ENCODE measurements around the gene GTF3C4.
A peak's percentile ranks its signal among the peaks of the same experiment; 100 is the strongest.
"Not testable (repeated sequence)": the region's sequence is repeated elsewhere in the genome, so short reads cannot be mapped to it uniquely, and the experiment has no call there.

Gene GTF3C4

GRCh38 chr9:132708769-132709430 is 38.6 kb downstream of the GTF3C4 start:
- no peaks in the 10 kb centered on the region for H3K79me1 ChIP-seq (replicated peaks; ENCODE audit: low read length, poor library complexity, severe bottlenecking)
- WGBS = 90% methylated on average over 23 of the region's 23 CpGs

GRCh38 chr9:132710333-132710732 is 40.1 kb downstream of the GTF3C4 start:
- Histone ChIP-seq H3K4me1 (ENCODE audit: control insufficient read depth, insufficient read depth, low read depth, low read length) (no peaks in the 10 kb centered on the region), H3K9me3 (ENCODE audit: control insufficient read depth, low read length) (no peaks in the 10 kb centered on the region), H3K4ac (ENCODE audit: low read depth in 1 of 2, low read length in 2 of 2) (no peak overlapping the region), H3K36me3 (ENCODE audit: control insufficient read depth in 1 of 2, insufficient read depth in 2 of 2, low read depth in 1 of 2, low read length in 2 of 2) (no peaks in the 10 kb centered on the region), H2BK15ac (ENCODE audit: low read depth, poor library complexity, severe bottlenecking) (no peak overlapping the region), H4K8ac (ENCODE audit: low read length) (no peak overlapping the region), H3K27me3 (ENCODE audit: control insufficient read depth in 1 of 2, insufficient read depth in 1 of 2, low read length in 2 of 2) (peaks cover 6 to 33% of the 10 kb centered on the region in 2 experiments), H2BK120ac (ENCODE audit: low read depth, low read length) (no peak overlapping the region), H2AK5ac (ENCODE audit: low read length, severe bottlenecking) (no peak overlapping the region), H2BK5ac (ENCODE audit: low read depth, low read length, poor library complexity, severe bottlenecking) (no peak overlapping the region), H3K23ac (ENCODE audit: low read length in 2 of 2) (peak overlapping the region in 1 of 2 experiments; percentile 83), H3K79me1 (replicated peaks; ENCODE audit: low read length, poor library complexity, severe bottlenecking) (no peaks in the 10 kb centered on the region), H3K4me3 (ENCODE audit: insufficient read depth in 1 of 2, low read depth in 1 of 2, low read length in 2 of 2) (no peak overlapping the region), H2BK12ac (ENCODE audit: low read length in 2 of 2) (no peak overlapping the region), H3K27ac (ENCODE audit: low read length, poor library complexity, severe bottlenecking) (no peak overlapping the region), H3K18ac (ENCODE audit: low read depth in 1 of 2, low read length in 2 of 2) (no peak overlapping the region), H4K91ac (ENCODE audit: low read length) (no peak overlapping the region), H3K9ac (ENCODE audit: low read length) (no peak overlapping the region), H3K4me2 (ENCODE audit: low read length, poor library complexity, severe bottlenecking) (no peak overlapping the region), H3K14ac (ENCODE audit: low read length in 2 of 2) (no peak overlapping the region), H2AFZ (ENCODE audit: low read depth, low read length) (no peak overlapping the region)
- 89% methylated on average over 5 of the region's 6 CpGs for WGBS
- no peak for DNase-seq

More at GRCh38 chr9:132708769-132709430, 38.6 kb downstream of the GTF3C4 start:
- Histone ChIP-seq H3K23ac (ENCODE audit: low read length in 2 of 2) (no peak overlapping the region), H3K4ac (ENCODE audit: low read depth in 1 of 2, low read length in 2 of 2) (no peak overlapping the region), H3K9me3 (ENCODE audit: control insufficient read depth, low read length) (no peaks in the 10 kb centered on the region), H3K27ac (ENCODE audit: low read length, poor library complexity, severe bottlenecking) (no peak overlapping the region), H2AFZ (ENCODE audit: low read depth, low read length) (no peak overlapping the region), H3K4me2 (ENCODE audit: low read length, poor library complexity, severe bottlenecking) (no peak overlapping the region), H2BK15ac (ENCODE audit: low read depth, poor library complexity, severe bottlenecking) (no peak overlapping the region), H2BK5ac (ENCODE audit: low read depth, low read length, poor library complexity, severe bottlenecking) (no peak overlapping the region), H3K18ac (ENCODE audit: low read depth in 1 of 2, low read length in 2 of 2) (no peak overlapping the region), H3K14ac (ENCODE audit: low read length in 2 of 2) (no peak overlapping the region), H3K27me3 (ENCODE audit: control insufficient read depth in 1 of 2, insufficient read depth in 1 of 2, low read length in 2 of 2) (peaks cover 6 to 34% of the 10 kb centered on the region in 2 experiments), H2AK5ac (ENCODE audit: low read length, severe bottlenecking) (no peak overlapping the region), H3K4me1 (ENCODE audit: control insufficient read depth, insufficient read depth, low read depth, low read length) (no peaks in the 10 kb centered on the region), H2BK120ac (ENCODE audit: low read depth, low read length) (no peak overlapping the region), H4K91ac (ENCODE audit: low read length) (no peak overlapping the region), H3K4me3 (ENCODE audit: insufficient read depth in 1 of 2, low read depth in 1 of 2, low read length in 2 of 2) (no peak overlapping the region), H4K8ac (ENCODE audit: low read length) (no peak overlapping the region), H3K9ac (ENCODE audit: low read length) (no peak overlapping the region), H2BK12ac (ENCODE audit: low read length in 2 of 2) (no peak overlapping the region), H3K36me3 (ENCODE audit: control insufficient read depth in 1 of 2, insufficient read depth in 2 of 2, low read depth in 1 of 2, low read length in 2 of 2) (no peaks in the 10 kb centered on the region)
- no peak for DNase-seq

DNA sequence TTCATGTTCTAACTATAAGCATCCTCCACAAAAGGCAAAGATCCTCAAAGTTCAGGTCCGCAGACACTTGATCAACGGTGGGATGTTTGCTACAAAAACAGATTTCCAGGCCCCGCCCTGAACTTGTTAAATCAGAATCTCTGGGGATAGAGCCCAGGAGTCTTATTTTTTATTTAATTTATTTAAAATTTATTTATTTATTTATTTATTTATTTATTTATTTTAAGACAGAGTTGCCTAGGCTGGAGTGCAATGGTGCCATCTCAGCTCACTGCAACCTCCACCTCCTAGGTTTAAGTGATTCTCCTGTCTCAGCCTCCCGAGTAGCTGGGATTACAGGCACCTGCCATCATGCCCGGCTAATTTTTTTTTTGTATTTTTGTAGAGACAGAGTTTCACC is 40.9 kb downstream of the GTF3C4 start:
- not testable (repeated sequence) for DNase-seq; H3K18ac ChIP-seq (ENCODE audit: low read depth in 1 of 2, low read length in 2 of 2); H3K9ac ChIP-seq (ENCODE audit: low read length); H3K14ac ChIP-seq (ENCODE audit: low read length in 2 of 2); H3K36me3 ChIP-seq (ENCODE audit: control insufficient read depth in 1 of 2, insufficient read depth in 2 of 2, low read depth in 1 of 2, low read length in 2 of 2); H3K79me1 ChIP-seq (replicated peaks; ENCODE audit: low read length, poor library complexity, severe bottlenecking); H3K4ac ChIP-seq (ENCODE audit: low read depth in 1 of 2, low read length in 2 of 2); H2BK15ac ChIP-seq (ENCODE audit: low read depth, poor library complexity, severe bottlenecking); H3K4me3 ChIP-seq (ENCODE audit: insufficient read depth in 1 of 2, low read depth in 1 of 2, low read length in 2 of 2); H2AFZ ChIP-seq (ENCODE audit: low read depth, low read length); H3K27ac ChIP-seq (ENCODE audit: low read length, poor library complexity, severe bottlenecking); H2BK120ac ChIP-seq (ENCODE audit: low read depth, low read length); H2BK5ac ChIP-seq (ENCODE audit: low read depth, low read length, poor library complexity, severe bottlenecking); H2BK12ac ChIP-seq (ENCODE audit: low read length in 2 of 2); H3K23ac ChIP-seq (ENCODE audit: low read length in 2 of 2); H3K9me3 ChIP-seq (ENCODE audit: control insufficient read depth, low read length); H2AK5ac ChIP-seq (ENCODE audit: low read length, severe bottlenecking); H3K4me1 ChIP-seq (ENCODE audit: control insufficient read depth, insufficient read depth, low read depth, low read length); H4K91ac ChIP-seq (ENCODE audit: low read length); H3K4me2 ChIP-seq (ENCODE audit: low read length, poor library complexity, severe bottlenecking); H4K8ac ChIP-seq (ENCODE audit: low read length)
- 91% methylated on average over 5 of the region's 5 CpGs for WGBS
- peaks cover 6 to 35% of the 10 kb centered on the region in 2 experiments for H3K27me3 ChIP-seq (ENCODE audit: control insufficient read depth in 1 of 2, insufficient read depth in 1 of 2, low read length in 2 of 2)

DNA sequence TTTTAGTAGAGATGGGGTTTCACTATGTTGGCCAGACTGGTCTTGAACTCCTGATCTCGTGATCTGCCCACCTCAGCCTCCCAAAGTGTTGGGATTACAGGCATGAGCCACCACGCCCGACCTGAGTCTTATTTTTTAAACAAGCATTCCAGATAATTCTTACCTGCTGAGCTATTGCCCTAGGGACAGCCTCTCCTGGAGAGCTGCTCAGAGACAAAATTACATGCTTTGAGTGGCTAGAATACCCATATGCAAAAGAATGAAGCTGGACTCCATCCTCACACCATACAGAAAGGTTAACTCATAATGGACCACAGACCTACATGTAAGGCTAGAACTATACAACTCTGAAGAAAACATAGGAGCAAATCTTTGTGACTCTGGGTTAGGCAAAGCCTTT is 41.6 kb downstream of the GTF3C4 start:
- H3K36me3 ChIP-seq (ENCODE audit: control insufficient read depth in 1 of 2, insufficient read depth in 2 of 2, low read depth in 1 of 2, low read length in 2 of 2) = no peaks in the 10 kb centered on the region

More for the DNA sequence above, 41.6 kb downstream of the GTF3C4 start:
- H3K9me3 ChIP-seq (ENCODE audit: control insufficient read depth, low read length) = no peaks in the 10 kb centered on the region
- H3K27me3 ChIP-seq (ENCODE audit: control insufficient read depth in 1 of 2, insufficient read depth in 1 of 2, low read length in 2 of 2) = peaks cover 6 to 32% of the 10 kb centered on the region in 2 experiments
- H4K91ac ChIP-seq (ENCODE audit: low read length) = no peak overlapping the region
- H3K27ac ChIP-seq (ENCODE audit: low read length, poor library complexity, severe bottlenecking) = no peak overlapping the region
- H3K9ac ChIP-seq (ENCODE audit: low read length) = no peak overlapping the region
- H3K23ac ChIP-seq (ENCODE audit: low read length in 2 of 2) = no peak overlapping the region
- no peak overlapping the region for H4K8ac ChIP-seq (ENCODE audit: low read length)
- WGBS = 88% methylated on average over 3 of the region's 3 CpGs
- no peak overlapping the region for H3K4me2 ChIP-seq (ENCODE audit: low read length, poor library complexity, severe bottlenecking)
- no peak overlapping the region for H2BK120ac ChIP-seq (ENCODE audit: low read depth, low read length)
- H2AFZ ChIP-seq (ENCODE audit: low read depth, low read length) = no peak overlapping the region
- no peak overlapping the region for H3K4me3 ChIP-seq (ENCODE audit: insufficient read depth in 1 of 2, low read depth in 1 of 2, low read length in 2 of 2)
- no peaks in the 10 kb centered on the region for H3K4me1 ChIP-seq (ENCODE audit: control insufficient read depth, insufficient read depth, low read depth, low read length)
- H2AK5ac ChIP-seq (ENCODE audit: low read length, severe bottlenecking) = no peak overlapping the region
- DNase-seq = no peak
- no peak overlapping the region for H2BK12ac ChIP-seq (ENCODE audit: low read length in 2 of 2)
- H3K79me1 ChIP-seq (replicated peaks; ENCODE audit: low read length, poor library complexity, severe bottlenecking) = no peaks in the 10 kb centered on the region
- no peak overlapping the region for H3K14ac ChIP-seq (ENCODE audit: low read length in 2 of 2)
- H2BK5ac ChIP-seq (ENCODE audit: low read depth, low read length, poor library complexity, severe bottlenecking) = no peak overlapping the region
- H3K18ac ChIP-seq (ENCODE audit: low read depth in 1 of 2, low read length in 2 of 2) = no peak overlapping the region
- H2BK15ac ChIP-seq (ENCODE audit: low read depth, poor library complexity, severe bottlenecking) = no peak overlapping the region
- no peak overlapping the region for H3K4ac ChIP-seq (ENCODE audit: low read depth in 1 of 2, low read length in 2 of 2)

Data from mesenchymal stem cell (in vitro differentiated cells and primary cell).